PC-3 (cell line): ENCODE measurements around the gene PODNL1. TPM values are rescaled to one million over a fixed set of nuclear protein-coding genes. Genes with fewer than 3 reads are reported as not detected.

Experiments used
- ATAC-seq: fragments of 200-7000 bp; cut with Tn5 transposase; 2 replicates; pipeline ENCODE4 v1.9.1; 2020; ENCODE audit warnings: mild to moderate bottlenecking, moderate library complexity
- BruUV-seq: library from RNA; stranded (reverse); fragments of 400-500 nt; replicated peaks from 2 replicates; lab custom pipeline; 2021; lab: Mats Ljungman, UMichigan
- CTCF ChIA-PET: fragments of 300-600 bp; sonication (Branson Sonifier 250); formaldehyde crosslinking; loops from one replicate; lab custom pipeline; 2022; ENCODE audit warnings: antibody characterized with exemption; lab: Charles Lee
- POLR2A ChIA-PET: fragments of 300-600 bp; sonication (Branson Sonifier 250); formaldehyde crosslinking; loops from one replicate; lab custom pipeline; 2022; ENCODE audit warnings: antibody characterized with exemption; ENCODE audit not compliant: unreplicated experiment; lab: Charles Lee
- DNase-seq: peaks from one replicate; pipeline ENCODE4 v3.0.0-alpha.2; 2015
- H2AFZ ChIP-seq: fragments of 300-600 bp; sonication (generic); 2 replicates; pipeline ENCODE4 v1.6.0; 2016; ENCODE audit warnings: antibody characterized with exemption, low read length
- H3F3A ChIP-seq: fragments of 300-600 bp; sonication (generic); one replicate; pipeline ENCODE4 v1.6.0; 2017; ENCODE audit warnings: antibody characterized with exemption, low read length, control low read depth, mild to moderate bottlenecking; ENCODE audit not compliant: unreplicated experiment
- H3K27ac ChIP-seq: fragments of 300-600 bp; sonication (generic); 2 replicates; pipeline ENCODE4 v1.5.1; 2016; ENCODE audit warnings: mild to moderate bottlenecking, low read length
- H3K27me3 ChIP-seq: fragments of 300-600 bp; sonication (generic); 2 replicates; pipeline ENCODE4 v1.6.1; 2016; ENCODE audit warnings: low read length, mixed read lengths
- H3K36me3 ChIP-seq: fragments of 300-600 bp; sonication (generic); 2 replicates; pipeline ENCODE4 v1.6.1; 2016; ENCODE audit warnings: low read depth, mixed run types, low read length, mixed read lengths
- H3K4me1 ChIP-seq: fragments of 300-600 bp; sonication (generic); 2 replicates; pipeline ENCODE4 v1.5.1; 2016; ENCODE audit warnings: low read length; ENCODE audit not compliant: insufficient read depth
- H3K4me2 ChIP-seq: fragments of 300-600 bp; sonication (generic); 2 replicates; pipeline ENCODE4 v1.6.0; 2016; ENCODE audit warnings: low read length
- H3K4me3 ChIP-seq: fragments of 300-600 bp; sonication (generic); 2 replicates; pipeline ENCODE4 v1.5.1; 2016; ENCODE audit warnings: mild to moderate bottlenecking, low read length, mixed read lengths
- H3K79me2 ChIP-seq: fragments of 300-600 bp; sonication (generic); 2 replicates; pipeline ENCODE4 v1.6.1; 2017; ENCODE audit warnings: low read length, mixed read lengths
- H3K9ac ChIP-seq: fragments of 300-600 bp; sonication (generic); 2 replicates; pipeline ENCODE4 v1.6.0; 2016; ENCODE audit warnings: mild to moderate bottlenecking, low read length
- H3K9me2 ChIP-seq: fragments of 300-600 bp; sonication (generic); replicated peaks from 2 replicates; pipeline ENCODE4 v1.6.1; 2016; ENCODE audit warnings: mixed run types, low read length, mixed read lengths
- H3K9me3 ChIP-seq: fragments of 300-600 bp; sonication (generic); 2 replicates; pipeline ENCODE4 v1.6.1; 2016; ENCODE audit warnings: low read length, mixed read lengths
- H4K20me1 ChIP-seq: fragments of 300-600 bp; sonication (generic); 2 replicates; pipeline ENCODE4 v1.6.1; 2016; ENCODE audit warnings: low read length, mixed read lengths
- EZH2 ChIP-seq: fragments of 300-600 bp; sonication (generic); IDR thresholded peaks from one replicate; pipeline ENCODE4 v1.6.1; 2017; ENCODE audit warnings: antibody characterized with exemption, mild to moderate bottlenecking, low read length; ENCODE audit not compliant: unreplicated experiment
- EZH2phosphoT487 ChIP-seq: fragments of 300-600 bp; sonication (generic); IDR thresholded peaks from 2 replicates; pipeline ENCODE4 v1.6.1; 2018; ENCODE audit warnings: mild to moderate bottlenecking, antibody characterized with exemption, low read length, borderline replicate concordance
- intact Hi-C: fragments of 100-400 bp; cut with micrococcal nuclease; formaldehyde crosslinking; loops from 2 replicates; pipeline ENCODE4 v1.9.0; 2023
- total RNA-seq: library from RNA; depleted of rRNA; stranded (reverse); fragments of >200 nt; gene quantifications from 2 replicates; pipeline ENCODE4 v1.2.3, GENCODE V29; 2014
- TF ChIP-seq, protein P1 (sequence below): fragments of 300-600 bp; sonication (generic); conservative IDR thresholded peaks from 2 replicates; pipeline ENCODE4 v1.5.1; 2017; ENCODE audit warnings: antibody characterized with exemption, low read depth, mild to moderate bottlenecking, low read length

Gene PODNL1
- total RNA-seq, 1 experiment from 2014 or later, result not detected

DNA sequence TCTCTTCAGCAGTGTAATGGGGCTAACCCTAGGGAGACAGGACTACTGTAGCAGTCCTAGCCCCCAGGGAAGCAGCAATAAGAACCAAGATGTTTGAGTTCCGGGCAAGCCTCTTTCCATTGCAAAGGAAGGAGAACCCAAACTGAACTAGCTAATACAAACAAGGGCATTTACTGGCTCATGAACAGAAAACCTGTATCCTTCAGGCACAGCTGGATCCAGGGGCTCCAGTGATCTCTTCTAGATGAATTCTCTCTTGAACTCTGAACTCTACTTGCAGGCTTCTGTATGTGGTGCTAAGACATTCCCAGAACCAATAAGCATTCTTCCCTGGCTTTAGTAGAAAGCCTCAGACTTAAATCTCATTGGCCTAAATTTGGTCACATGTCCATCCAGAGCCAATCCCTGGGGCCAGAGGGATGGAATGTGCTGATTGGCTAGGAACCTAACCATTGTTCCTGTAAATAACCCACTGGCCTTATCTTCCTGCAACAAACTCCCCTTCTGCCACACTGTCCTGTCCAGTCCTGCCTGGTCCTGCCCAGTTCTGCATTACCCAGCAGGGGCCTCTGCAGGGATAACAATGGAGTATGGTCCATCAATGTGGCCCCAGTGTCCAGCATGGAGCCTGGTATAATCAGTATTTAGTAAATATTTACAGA, 3.9 kb upstream of the PODNL1 start:
- no TSS peak for BruUV-seq
- intact Hi-C loops, result no loop called here
- Histone ChIP-seq H3K79me2 (no peaks in the 10 kb centered on the region), H2AFZ (no peak overlapping the region), H4K20me1 (no peaks in the 10 kb centered on the region), H3K9me2 (no peaks in the 10 kb centered on the region), H3K9me3 (no peaks in the 10 kb centered on the region), H3K4me3 (no peak overlapping the region), H3K9ac (no peak overlapping the region), H3K27ac (no peak overlapping the region), H3K4me2 (no peak overlapping the region), H3K36me3 (no peaks in the 10 kb centered on the region), H3K4me1 (0 out of 2 replicates have a peak, but pooled peaks cover 4% of the 10 kb centered on the region), H3F3A (no peaks in the 10 kb centered on the region), H3K27me3 (no peaks in the 10 kb centered on the region)
- POLR2A ChIA-PET, result no interaction called here
- CTCF ChIA-PET, result no interaction called here
- ATAC-seq, result no peak
- DNase-seq, result no peak
- TF ChIP-seq EZH2phosphoT487 (no peak), EZH2 (no peak)
- TF ChIP-seq, protein P1, sequence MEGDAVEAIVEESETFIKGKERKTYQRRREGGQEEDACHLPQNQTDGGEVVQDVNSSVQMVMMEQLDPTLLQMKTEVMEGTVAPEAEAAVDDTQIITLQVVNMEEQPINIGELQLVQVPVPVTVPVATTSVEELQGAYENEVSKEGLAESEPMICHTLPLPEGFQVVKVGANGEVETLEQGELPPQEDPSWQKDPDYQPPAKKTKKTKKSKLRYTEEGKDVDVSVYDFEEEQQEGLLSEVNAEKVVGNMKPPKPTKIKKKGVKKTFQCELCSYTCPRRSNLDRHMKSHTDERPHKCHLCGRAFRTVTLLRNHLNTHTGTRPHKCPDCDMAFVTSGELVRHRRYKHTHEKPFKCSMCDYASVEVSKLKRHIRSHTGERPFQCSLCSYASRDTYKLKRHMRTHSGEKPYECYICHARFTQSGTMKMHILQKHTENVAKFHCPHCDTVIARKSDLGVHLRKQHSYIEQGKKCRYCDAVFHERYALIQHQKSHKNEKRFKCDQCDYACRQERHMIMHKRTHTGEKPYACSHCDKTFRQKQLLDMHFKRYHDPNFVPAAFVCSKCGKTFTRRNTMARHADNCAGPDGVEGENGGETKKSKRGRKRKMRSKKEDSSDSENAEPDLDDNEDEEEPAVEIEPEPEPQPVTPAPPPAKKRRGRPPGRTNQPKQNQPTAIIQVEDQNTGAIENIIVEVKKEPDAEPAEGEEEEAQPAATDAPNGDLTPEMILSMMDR, result no peak

- intact Hi-C loops, result no loop called here
- TF ChIP-seq, protein P1, result no peak
- TF ChIP-seq EZH2phosphoT487, result no peak
- no peak for TF ChIP-seq EZH2
- POLR2A ChIA-PET, result no interaction called here
- H3K79me2 ChIP-seq, result no peaks in the 10 kb centered on the region
- no peaks in the 10 kb centered on the region for H3F3A ChIP-seq
- H3K9me2 ChIP-seq, result no peaks in the 10 kb centered on the region
- DNase-seq (no peak), ATAC-seq (peak; percentile 17; the same call in 1 of the 2 replicates)
- H3K4me3 ChIP-seq, result no peak overlapping the region
- CTCF ChIA-PET, result no interaction called here
- H3K9ac ChIP-seq, result no peak overlapping the region
- no peaks in the 10 kb centered on the region for H3K4me1 ChIP-seq
- no peaks in the 10 kb centered on the region for H4K20me1 ChIP-seq
- H3K27ac ChIP-seq, result no peak overlapping the region
- no peaks in the 10 kb centered on the region for H3K36me3 ChIP-seq
- H2AFZ ChIP-seq, result no peak overlapping the region
- H3K4me2 ChIP-seq, result no peak overlapping the region
- H3K27me3 ChIP-seq, result no peaks in the 10 kb centered on the region
- BruUV-seq, result no TSS peak
- H3K9me3 ChIP-seq, result no peaks in the 10 kb centered on the region
These were observed 527 bp downstream of the PODNL1 start for GRCh38 chr19:13937479-13938300.
